ENCODE data around the gene NRG2.

- TF ChIP-seq POLR2A (IDR thresholded peaks at IDR 0.05; ENCODE audit: low read depth, low read length) (no peak), TAF1 (IDR thresholded peaks at IDR 0.05; ENCODE audit: borderline replicate concordance, low read depth, low read length) (no peak)
These were observed 132.2 kb downstream of the NRG2 start for GRCh38 chr5:139910901-139911300.
